Right cardiac atrium (tissue), 5 donors: Measurements from ENCODE around the gene PDE7B. TPM values are rescaled to one million over a fixed set of nuclear protein-coding genes. Genes with fewer than 3 reads are reported as not detected.

ENCODE experiments used
- ATAC-seq, 2 donors: fragments of 200-7000 bp; cut with Tn5 transposase; one replicate each; pipeline versions ENCODE4 v1.8.0 to v1.9.1; 2020; ENCODE audit warnings: moderate library complexity in 2 of 2, mild to moderate bottlenecking in 1 of 2
- DNase-seq, 3 donors: peaks; one replicate each; pipeline ENCODE4 v3.0.0-alpha.2; 2020
- H3K27ac ChIP-seq: one replicate; pipeline ENCODE4 v1.5.1; 2013; ENCODE audit warnings: mild to moderate bottlenecking, low read length, control low read depth, moderate library complexity
- H3K27me3 ChIP-seq: one replicate; pipeline ENCODE4 v1.6.1; 2013; ENCODE audit not compliant: control insufficient read depth, insufficient read depth
- H3K4me1 ChIP-seq: one replicate; pipeline ENCODE4 v1.6.1; 2013; ENCODE audit warnings: low read length; ENCODE audit not compliant: control insufficient read depth, insufficient read depth
- H3K4me3 ChIP-seq: one replicate; pipeline ENCODE4 v1.5.1; 2013; ENCODE audit warnings: low read length, control low read depth
- H3K9me3 ChIP-seq: one replicate; pipeline ENCODE4 v1.6.1; 2013; ENCODE audit warnings: low read length; ENCODE audit not compliant: control insufficient read depth
- WGBS: extraction: QIAGEN DNeasy Blood & Tissue Kit; methylation state at CpG from one replicate; pipeline ENCODE4 v1.1.7; 2013; 5-methylcytosine and 5-hydroxymethylcytosine counted together
- intact Hi-C, 4 donors: fragments of 100-400 bp; cut with DNase I; formaldehyde crosslinking; loops; one replicate each; pipeline versions ENCODE4 v1.11.0 to v1.14.0; 2022 to 2023
- polyA plus RNA-seq: library from polyadenylated mRNA; stranded (reverse); fragments of 200-250 nt; gene quantifications from one replicate; pipeline ENCODE4 v1.2.3, GENCODE V29; 2013
- total RNA-seq, 4 donors: library from RNA; stranded (reverse); fragmentation: NEBNext Ultra II Directional; extraction: Animal tissue kit (Norgen Biotek cat#: 25700); gene quantifications; one replicate each; pipeline ENCODE4 v1.2.1, GENCODE V29; 2021
- donor health status: healthy with polysubstance abuse.
- donor health status: DM: no; HTN: yes; CAD: no.
- donor health status: DM: no; HTN: no; CAD: no.
- donor health status: DM: no; HTN: yes; CAD: no; lungs with severe emphysema.
- donor health status: DM: yes; HTN: yes; CAD: no.

The PDE7B gene
- total and polyA plus RNA-seq, 5 donors = 2.9 to 11.6 (median 8.3) TPM

DNA sequence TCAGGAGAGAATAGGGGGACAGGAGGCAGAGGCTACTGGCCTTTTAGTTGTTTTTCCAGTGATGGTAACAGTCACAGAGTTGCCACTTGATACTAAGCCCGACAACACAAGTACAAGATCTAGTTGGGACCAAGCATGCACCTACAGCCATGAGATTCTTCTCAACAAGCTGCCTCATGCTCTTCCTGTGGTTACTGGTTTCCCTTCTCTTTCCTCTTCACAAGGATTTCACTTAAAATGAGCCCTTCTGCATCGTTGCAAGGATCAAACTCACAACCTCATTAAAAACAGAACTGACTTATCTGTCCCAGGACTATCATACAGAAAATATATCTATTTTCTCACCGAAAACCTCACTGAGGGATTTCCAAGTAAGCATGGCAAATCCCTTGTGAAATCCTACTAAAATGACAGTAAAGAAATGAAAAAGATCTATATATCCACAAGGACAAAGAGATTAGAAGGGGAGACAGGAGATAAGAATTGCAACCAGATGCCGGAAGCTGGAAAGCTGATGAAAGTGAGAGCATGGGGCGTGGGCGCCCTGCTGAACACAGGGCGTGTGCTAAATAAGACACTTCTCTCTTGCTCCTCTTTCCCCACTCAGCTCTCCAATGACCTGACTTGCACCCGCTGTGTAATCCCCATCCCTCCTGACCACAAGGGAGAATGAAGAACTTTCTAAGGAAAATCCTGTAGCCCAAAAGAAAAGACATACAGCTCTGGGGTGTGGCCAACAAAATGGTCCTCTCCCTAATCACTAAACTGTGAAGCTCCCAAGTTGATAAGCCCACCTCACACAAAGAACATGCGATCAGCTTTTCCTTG lies 385.2 kb downstream of the PDE7B start:
- no peaks in the 10 kb centered on the region for H3K27me3 ChIP-seq
- DNase-seq = peak in 2 of 3 donors; percentile 42 to 55
- intact Hi-C loops = no loop called here
- H3K9me3 ChIP-seq = no peaks in the 10 kb centered on the region
- no peak overlapping the region for H3K4me3 ChIP-seq
- peak; percentile 57 to 64 for ATAC-seq
- H3K27ac ChIP-seq = no peak overlapping the region
- WGBS = 73% methylated on average over 9 of the region's 9 CpGs
- no peaks in the 10 kb centered on the region for H3K4me1 ChIP-seq

DNA sequence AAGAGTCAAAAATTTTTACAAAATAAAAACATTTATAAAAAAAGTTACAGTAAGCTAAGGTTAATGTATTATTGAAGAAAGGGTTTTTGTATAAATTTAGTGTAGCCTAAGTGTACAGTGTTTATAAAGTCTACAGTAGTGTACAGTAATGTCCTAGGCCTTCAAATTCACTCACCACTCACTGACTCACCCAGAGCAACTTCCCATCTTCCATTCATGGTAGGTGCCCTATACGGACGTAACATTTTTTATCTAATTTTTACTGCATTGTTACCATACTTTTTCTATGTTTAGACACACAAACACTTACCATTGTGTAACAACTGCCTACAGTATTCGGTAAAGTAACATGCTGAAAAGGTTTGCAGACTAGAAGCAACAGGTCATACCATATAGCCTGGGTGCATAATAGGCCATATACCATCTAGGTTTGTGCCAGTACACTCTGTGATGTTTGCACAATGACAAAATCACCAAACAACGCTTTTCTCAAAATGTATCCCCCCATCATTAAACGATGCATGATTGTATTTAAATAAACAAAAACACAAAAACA lies 392.6 kb downstream of the PDE7B start:
- Histone ChIP-seq H3K27me3 (no peaks in the 10 kb centered on the region), H3K27ac (no peak overlapping the region), H3K9me3 (no peaks in the 10 kb centered on the region), H3K4me3 (no peak overlapping the region), H3K4me1 (no peaks in the 10 kb centered on the region)
- DNase-seq = no peak
- no peak for ATAC-seq
- 89% methylated on average over 5 of the region's 5 CpGs for WGBS
- intact Hi-C loops = no loop called here
